ENCODE data around the gene MT1A.
A peak's percentile ranks its signal among the peaks of the same experiment; 100 is the strongest.
"Not testable (repeated sequence)": the region's sequence is repeated elsewhere in the genome, so short reads cannot be mapped to it uniquely, and the experiment has no call there.

MT1A gene

GRCh38 chr16:56610609-56611111, 27.8 kb upstream of the MT1A start:
- DNase-seq = no peak

GRCh38 chr16:56611281-56611833, 27.1 kb upstream of the MT1A start:
- DNase-seq = no peak

- no peak for DNase-seq
Measured at GRCh38 chr16:56613706-56614105, 24.8 kb upstream of the MT1A start.

GRCh38 chr16:56614549-56614991, 23.9 kb upstream of the MT1A start:
- no peak for DNase-seq

GRCh38 chr16:56615353-56615752, 23.1 kb upstream of the MT1A start:
- DNase-seq = no peak

- no peak for DNase-seq
Measured at GRCh38 chr16:56616608-56617211, 21.8 kb upstream of the MT1A start.

- peak; percentile 44 for DNase-seq
Measured at GRCh38 chr16:56617212-56618085, 21.0 kb upstream of the MT1A start.

GRCh38 chr16:56618138-56618537, 20.3 kb upstream of the MT1A start:
- no peak for DNase-seq

GRCh38 chr16:56620339-56620897, 18.0 kb upstream of the MT1A start:
- no peak for DNase-seq

GRCh38 chr16:56621665-56622445, 16.6 kb upstream of the MT1A start:
- not testable (repeated sequence) for DNase-seq

GRCh38 chr16:56623184-56623583, 15.3 kb upstream of the MT1A start:
- not testable (repeated sequence) for DNase-seq

- no peak for DNase-seq
Measured at GRCh38 chr16:56623637-56624036, 14.8 kb upstream of the MT1A start.

GRCh38 chr16:56625140-56625942, 13.1 kb upstream of the MT1A start, which contains the start of gene MT1E:
Gene MT1E (plus strand): TSS chr16:56625781. CDS start chr16:56625852, 71 bp downstream.
- peak; percentile 21 for DNase-seq

- no peak for DNase-seq
Measured at GRCh38 chr16:56625943-56626654, 12.4 kb upstream of the MT1A start.

- no peak for DNase-seq
Measured at GRCh38 chr16:56626685-56627084, 11.8 kb upstream of the MT1A start.

GRCh38 chr16:56628486-56629350, 9.7 kb upstream of the MT1A start:
- no peak for DNase-seq

- DNase-seq = no peak
Measured at GRCh38 chr16:56629531-56629930, 8.9 kb upstream of the MT1A start.

GRCh38 chr16:56630134-56630533, 8.3 kb upstream of the MT1A start:
- DNase-seq = no peak

- DNase-seq = no peak
Measured at GRCh38 chr16:56631197-56631596, 7.3 kb upstream of the MT1A start.

GRCh38 chr16:56631832-56632155, 6.7 kb upstream of the MT1A start:
- no peak for DNase-seq

Measured in CD4-positive, alpha-beta T cell treated with Interleukin-17A for 1 hour (primary cell).